NCI-H187 treated with DMSO at 0.1 percent for 48 hours (cell line): Measurements from ENCODE around the gene BRSK2.

Source experiments
- DNase-seq: peaks from one replicate; lab custom pipeline; 2025; lab: John Stamatoyannopoulos, UW

Gene BRSK2

DNA sequence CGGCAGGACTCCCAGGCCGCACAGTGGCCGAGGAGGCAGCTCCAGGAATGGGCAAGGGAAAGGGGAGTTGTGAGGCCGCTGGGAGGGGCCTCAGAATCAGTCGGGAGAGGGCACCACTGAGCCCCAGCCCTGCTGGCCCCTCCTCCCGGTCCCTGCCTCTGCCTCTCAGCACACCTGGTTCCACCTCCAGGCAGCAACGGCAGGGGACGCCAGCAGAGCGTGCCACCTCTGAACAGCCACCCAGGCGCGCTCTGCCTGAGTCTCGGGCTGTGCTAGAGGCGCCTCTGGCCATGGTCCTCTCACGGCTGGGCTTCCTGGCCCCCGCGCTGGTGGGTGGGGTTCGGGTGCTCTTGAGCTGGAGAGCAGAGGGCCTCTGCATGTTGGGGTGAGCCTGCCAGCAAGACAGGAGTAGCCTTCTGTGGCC is 63.9 kb downstream of the BRSK2 start:
- DNase-seq, result no peak

DNA sequence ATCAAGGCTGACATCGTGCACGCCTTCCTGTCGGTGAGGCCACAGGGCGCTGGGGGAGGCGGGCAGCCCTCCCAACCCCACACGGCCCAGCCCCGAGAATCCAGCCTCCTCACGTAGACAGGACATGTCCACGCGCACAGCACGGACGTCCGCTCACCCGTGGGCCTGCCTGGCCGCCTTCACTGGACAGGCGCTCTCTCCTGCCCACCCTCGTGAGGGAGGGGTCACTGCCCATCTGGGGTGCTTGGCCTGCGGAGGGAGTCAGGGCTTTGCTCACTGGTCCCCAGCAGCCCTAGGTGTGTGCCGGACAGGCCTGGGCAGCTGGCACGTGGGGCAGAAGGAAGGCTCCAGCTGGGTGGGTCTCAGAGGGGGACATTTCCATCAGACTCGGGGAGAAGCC is 64.8 kb downstream of the BRSK2 start:
- no peak for DNase-seq

DNA sequence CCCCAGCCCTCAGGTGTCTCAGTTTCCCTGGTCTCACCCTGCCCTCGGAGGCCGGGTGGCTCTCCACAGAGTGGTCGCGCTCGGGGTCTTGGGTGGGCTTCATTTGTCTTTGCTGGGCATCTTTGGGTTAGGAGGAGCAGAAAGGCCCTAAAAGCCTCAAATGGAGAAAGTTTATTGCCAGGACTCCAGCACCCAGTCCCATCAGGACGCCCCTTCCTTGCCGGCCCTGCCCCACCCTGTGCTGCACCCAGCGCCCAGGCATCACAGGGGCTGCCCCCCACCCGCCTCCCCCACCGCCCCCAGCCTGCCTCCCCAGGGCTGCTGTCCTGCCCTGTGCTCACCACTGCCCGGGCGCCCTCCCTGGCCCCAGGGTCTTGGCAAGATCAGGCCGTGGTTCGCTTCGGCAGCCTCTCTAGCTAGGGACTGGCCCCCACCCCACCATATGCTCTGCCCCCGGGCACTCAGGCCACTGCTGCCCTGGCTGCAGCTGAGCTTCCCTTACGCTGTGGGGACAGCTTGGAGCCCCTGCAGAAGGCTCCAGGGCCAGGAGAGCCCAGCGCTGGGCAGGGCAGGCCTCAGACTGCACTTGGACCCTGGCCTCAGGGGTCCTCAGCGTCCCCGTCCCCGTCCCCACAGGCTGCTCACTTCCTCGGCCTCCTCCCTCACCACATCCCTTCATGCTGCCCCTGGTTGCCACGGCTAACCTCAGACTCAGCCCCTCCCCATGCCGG is 65.5 kb downstream of the BRSK2 start:
- no peak for DNase-seq

DNA sequence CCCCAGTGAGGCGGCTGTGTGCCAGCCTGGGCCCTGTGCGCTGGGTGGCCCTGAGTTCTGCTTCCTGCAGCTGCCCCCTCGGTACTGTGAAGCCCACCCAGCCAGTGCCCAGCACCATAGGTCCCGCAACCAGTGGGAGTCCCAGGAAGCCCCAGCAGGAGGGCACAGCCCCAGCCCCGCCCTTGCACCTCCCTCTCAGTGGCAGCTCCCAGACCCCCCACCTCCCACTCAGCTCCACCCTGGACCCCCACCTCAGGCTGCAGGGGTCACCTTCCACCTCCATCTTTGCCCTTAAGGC is 66.0 kb downstream of the BRSK2 start:
- no peak for DNase-seq

DNA sequence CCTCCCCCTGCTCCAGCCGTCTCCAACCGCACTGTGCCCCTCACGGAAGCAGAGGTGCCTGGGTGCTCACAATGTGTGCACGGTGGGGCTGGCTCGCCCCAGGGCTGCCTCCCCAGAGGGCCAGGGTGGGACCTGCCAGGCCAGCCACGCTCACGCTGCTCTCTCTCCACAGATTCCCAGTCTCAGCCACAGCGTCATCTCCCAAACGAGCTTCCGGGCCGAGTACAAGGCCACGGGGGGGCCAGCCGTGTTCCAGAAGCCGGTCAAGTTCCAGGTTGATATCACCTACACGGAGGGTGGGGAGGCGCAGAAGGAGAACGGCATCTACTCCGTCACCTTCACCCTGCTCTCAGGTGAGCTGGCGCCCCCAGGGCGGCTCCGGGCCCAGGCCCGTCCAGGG is 66.4 kb downstream of the BRSK2 start:
- DNase-seq, result no peak

DNA sequence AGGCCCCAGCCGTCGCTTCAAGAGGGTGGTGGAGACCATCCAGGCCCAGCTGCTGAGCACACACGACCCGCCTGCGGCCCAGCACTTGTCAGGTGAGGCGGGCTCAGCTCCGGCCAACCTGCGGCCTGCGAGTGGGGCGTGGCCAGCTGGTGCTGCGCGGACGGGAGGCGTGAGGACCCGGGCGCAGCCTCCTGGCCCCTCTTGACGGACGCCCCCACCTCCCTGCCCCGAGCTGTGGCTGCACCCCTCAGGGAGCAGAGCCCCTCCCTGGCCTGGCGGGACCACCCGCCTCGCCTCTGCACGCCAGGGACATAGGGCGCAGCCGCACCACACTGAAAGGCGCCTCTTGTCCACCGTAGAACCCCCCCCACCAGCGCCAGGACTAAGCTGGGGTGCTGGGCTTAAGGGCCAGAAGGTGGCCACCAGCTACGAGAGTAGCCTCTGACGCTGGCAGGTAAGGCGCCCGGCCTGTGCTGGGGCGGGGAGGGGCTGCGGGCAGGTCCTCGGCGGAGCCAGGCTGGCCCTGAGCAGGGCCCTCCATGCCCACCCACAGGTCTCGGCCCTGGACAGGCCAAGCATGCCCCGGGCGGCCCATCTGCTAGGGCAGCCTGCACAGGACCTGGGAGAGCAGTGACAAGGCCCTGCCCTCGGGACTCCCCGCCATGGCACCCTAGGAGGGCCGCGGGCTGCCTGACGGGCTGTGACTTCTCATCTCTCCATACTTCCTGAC is 67.0 kb downstream of the BRSK2 start:
- DNase-seq, result no peak

DNA sequence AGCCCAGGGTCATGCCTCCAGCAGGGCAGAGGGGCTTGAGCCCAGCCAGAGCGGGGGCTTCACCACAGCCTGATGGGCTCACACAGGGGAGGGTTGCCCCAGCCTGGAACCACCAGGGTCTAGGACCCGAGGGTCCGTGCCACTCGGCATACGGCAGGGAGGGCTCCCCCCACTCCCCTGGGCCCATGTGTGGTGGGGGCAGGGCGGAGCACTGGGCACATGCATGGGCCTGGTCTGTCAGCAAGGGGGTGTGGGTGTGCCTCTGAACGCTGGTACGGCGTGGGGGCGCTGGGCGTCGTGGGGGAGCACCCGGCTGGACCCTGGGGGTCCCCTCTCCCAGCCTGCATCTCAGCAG is 67.6 kb downstream of the BRSK2 start:
- DNase-seq, result no peak

DNA sequence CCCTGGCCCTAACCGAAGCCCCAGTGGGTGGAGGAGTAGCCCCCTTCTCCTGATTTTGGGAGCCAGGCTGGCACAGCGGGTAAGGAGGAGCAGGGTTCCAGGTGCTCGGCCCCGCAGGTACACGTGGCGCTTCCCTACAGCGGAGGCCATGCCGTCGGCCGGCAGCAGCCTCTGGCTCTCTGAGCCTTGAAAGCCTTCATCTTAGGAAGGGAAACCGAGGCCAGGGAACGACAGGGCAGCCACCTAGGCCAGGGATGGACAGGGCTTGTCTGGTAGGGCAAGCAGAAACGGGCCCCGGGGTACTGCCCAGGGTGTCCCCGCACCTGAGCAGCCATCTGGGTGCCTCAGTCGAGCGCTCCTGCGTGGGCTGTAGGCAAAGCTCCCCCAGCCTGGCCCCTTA is 68.1 kb downstream of the BRSK2 start:
- DNase-seq, result no peak

DNA sequence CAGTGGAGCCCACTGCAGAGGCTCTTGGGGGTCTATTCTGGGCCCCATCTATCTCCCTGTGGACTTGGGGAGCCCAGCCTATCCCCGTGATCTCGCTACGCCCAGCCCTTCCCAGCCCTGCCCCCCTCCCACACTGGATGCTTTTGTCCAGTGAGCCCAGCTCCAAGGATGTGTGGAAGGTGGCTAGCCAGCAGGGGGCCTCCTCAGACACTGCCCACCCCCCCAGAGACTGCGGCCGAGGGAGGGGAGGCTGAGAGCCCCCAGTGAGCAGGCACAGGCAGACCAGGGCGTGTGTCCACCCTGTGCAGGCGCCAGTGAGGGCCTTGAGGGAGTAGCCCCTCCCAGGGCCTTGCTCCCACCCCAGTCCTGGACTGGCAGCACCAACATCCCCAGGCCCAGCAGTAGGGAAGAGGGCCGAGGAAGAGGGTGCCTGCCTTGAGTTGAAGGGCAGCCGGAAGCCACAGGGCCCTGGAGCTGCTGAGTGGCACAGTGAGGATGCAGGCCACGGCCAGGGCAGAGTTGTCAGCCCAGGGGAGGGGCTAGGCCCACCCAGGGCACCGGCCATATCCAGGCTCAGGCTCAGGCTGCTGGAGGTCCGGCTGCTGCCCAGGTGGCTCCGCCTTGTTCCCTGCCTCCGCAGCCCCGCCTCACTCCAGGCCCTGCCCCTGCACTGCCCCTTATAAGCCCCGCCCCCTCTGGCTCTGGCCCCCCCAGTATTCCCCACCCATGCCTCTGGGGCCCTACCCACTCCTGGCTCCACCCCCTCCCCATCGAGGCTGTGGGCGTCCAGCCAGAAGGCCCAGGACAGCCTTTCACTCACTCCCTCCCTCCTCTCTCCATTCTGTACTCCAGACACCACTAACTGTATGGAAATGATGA is 68.8 kb downstream of the BRSK2 start:
- DNase-seq, result peak; percentile 22

DNA sequence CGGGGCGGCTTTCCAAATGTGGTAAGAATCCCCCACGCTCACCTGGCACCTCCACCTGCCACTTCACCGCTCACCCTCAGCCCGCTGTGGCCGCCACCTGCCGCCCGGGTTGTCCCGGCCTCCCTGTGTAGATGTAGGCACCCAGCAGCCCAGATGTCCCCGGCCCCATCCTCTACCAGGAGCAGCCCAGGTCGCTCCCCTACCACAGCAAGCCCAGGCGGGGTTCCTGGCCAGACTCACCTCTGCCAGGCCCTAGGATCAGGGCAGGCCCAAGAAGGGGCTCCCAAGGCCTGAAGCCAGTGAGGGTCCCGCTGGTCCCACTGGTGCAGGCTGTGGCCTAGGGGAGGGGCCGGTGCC is 69.5 kb downstream of the BRSK2 start:
- no peak for DNase-seq

DNA sequence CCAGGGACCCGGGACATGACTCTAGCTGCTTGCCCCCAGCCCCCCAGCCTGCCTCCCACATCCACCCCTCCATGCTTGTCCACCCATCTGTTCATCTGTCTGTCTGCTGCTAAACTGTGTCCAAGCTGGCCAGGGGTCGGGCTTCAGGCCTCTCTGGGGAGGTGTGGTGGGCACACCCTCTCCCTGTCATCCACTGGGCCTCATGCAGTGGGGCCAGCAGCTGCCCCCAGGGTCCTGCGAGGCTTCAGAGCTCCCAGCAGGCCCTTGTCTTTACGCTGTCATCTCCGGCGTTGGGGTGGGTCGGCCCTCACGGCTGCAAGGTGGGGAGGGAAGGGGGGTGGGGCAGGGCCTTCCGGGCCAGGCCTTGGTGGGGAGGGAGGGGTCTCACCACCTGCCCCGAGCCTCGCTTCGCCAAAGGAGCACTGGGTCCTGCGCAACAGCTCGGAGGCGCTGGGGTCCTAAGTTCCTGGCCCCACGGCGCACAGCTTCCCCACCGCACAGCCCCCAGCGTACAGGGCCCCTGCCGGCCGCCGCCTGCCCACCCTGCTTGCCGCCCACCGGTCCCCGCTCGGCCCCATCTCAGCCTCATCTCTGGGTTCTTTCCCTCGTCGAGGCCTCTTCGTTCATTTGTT is 70.1 kb downstream of the BRSK2 start:
- DNase-seq, result no peak

DNA sequence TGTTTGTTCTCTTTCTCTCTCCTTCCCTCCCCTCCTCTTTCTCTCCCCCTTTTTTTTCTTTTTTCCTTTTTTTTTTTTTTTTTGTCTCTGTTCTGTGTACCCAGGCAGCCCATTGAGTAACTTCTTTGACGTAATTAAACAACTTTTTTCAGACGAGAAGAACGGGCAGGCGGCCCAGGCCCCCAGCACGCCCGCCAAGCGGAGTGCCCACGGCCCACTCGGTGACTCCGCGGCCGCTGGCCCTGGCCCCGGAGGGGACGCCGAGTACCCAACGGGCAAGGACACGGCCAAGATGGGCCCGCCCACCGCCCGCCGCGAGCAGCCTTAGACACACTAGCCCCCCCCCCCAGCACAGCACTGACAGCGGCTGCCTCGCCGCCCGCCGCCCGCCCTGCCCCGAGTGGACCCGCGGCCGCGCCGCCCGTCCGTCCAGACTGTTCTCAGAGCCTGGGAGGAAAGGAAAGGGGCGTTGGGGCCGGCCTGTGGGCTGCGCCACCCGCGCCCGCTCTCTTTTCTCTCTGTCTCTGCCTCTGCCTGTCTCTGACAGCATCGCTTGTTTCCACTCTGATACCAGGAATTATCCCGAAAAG is 70.8 kb downstream of the BRSK2 start:
- DNase-seq, result no peak

DNA sequence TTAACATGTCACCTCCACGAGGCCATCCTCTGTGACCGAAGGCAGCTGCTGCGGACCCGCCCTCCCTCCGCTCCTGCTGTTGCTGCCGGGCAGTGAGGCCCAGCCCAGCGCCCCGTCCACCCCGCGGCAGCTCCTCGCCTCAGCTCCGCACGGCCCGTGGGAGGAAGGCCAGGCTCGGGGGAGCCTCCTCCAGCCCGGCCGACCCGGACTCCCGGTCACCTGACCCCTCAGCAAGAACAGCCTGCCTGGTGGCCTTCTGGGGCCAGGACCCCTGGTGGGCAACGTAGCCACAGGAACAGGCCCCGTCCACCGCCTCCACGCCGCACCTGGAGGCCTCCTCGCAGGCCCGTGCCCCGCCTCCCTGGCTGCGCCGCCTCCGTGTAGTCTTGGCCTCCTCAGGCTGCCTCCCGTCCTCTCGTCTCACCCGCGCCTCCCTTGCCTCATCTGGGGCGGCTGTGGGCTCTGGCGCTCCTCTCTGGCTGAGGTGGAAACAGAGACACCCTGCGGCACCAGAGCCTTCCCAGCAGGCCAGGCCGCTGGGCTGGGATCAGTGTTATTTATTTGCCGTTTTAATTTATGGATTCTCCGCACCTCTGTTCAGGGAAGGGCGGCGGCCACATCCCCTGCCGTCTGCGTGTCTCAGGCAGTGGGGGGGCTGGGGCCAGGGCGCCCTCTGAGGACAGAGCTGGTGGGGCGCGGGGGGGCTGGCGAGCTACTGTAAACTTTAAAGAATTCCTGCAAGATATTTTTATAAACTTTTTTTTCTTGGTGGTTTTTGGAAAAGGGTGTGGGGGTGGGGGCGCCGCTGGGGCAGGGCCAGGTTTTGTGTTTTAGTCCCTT is 71.5 kb downstream of the BRSK2 start:
- DNase-seq, result no peak

DNA sequence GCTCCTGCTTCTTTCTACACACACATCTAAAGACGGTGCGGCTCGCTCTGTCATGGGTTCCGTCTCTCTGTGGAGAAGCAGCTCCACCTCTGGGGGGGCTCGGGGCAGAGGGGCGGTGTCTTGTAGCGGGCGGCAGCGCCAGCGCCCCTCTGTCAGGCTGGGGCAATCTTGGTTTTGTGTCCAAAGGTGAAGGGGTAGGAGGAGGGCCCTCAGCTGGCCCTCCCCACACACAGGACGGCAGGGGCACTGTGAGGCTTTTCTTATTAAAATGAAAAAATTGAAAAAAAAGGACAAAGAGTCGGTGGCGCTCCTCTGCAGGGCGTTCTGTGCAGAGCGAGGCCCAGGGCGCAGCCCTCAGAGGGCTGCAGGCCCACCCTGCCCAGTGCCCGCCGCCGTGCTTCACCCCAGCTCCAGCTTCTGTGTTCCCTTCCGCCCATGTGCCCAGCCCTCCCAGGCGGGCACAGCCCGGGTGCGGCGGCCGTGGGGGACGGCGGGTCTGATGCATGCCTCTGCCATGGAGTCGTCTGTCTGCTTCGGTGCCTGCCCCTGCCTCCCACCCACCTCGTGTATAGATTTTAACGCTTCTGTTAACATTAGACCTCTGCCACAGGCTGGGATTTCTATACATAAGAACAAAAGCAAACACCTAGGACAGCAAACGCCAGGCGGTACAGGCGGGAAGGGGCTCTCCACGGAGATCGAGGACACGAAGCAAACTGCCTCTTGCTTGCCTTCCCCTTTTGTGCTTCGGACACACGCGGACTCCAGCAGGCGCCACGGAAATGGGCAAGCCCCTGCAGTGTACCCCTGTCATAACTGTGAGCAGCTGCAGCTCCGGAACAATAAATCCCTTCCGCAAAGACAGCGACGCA is 72.3 kb downstream of the BRSK2 start:
- DNase-seq, result no peak

DNA sequence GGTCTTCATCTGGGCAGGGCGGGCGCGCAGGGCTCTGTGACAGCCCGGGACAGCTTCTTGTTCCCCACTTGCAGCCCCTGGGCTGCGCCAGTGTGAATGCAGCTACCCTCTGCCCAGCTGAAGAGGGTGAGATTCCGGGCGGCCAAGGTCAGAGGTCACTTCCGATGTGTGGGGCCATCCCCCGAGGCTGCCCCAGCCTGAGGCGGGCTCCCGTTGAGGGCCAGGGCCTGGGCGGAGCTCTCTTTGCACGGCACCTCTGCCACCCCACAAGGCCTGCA is 72.9 kb downstream of the BRSK2 start:
- no peak for DNase-seq

DNA sequence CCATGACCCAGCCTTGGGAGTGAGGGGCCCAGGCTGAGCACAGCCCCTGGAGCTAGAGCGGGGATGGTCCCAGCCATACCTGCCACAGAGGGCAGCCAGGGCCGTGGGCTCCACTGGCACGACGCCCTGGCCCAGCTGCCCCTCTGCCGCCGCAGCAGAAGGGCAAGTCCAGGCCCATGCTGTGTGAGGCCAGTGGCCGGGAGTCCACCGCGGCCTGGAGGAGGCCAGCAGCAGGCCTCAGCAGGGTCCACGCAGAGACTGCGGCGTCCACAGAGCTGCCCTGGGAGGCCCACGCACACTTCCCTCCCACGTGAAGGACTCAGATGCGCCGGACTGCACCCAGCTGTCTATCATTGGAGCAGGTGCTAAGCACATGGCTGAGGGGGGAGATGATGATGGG is 73.3 kb downstream of the BRSK2 start:
- no peak for DNase-seq

DNA sequence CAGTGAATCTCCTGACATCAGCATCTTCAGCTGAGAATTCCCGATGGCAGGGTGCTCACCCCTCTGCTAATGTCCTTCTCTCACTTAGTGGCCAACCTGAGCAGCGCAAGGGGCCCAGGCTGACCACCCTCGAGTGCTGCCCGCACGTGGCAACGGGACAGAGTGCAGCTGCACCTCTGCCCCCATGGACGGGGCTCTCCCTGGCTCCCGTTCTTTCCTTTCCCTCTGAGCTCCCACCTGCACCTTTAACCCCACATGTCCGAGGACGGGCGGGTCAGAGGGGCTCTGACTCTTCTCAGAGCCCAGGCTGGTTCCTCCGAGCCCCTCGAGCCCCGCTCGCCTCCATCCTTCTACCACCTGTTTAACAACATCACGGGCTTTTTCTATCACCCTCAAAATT is 77.0 kb downstream of the BRSK2 start:
- no peak for DNase-seq

DNA sequence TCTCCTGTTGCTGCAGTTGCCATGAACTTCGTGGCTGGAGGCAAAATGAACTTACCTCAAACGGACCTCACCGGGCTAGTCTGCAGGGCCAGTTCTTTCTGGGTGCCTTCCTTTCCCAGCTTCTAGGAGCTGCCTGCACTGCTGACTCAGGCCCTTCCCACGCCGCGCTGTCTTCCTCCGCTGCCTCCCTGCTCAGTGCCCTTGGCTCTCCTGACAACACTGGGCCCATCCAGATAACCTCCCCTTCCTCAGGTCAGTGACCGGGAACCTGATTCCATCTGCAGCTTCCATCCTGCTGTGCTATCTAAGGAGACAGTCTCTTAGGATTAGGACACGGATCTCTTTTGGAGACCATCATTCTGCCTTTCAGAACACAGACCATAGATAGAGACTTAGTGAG is 77.5 kb downstream of the BRSK2 start:
- no peak for DNase-seq

DNA sequence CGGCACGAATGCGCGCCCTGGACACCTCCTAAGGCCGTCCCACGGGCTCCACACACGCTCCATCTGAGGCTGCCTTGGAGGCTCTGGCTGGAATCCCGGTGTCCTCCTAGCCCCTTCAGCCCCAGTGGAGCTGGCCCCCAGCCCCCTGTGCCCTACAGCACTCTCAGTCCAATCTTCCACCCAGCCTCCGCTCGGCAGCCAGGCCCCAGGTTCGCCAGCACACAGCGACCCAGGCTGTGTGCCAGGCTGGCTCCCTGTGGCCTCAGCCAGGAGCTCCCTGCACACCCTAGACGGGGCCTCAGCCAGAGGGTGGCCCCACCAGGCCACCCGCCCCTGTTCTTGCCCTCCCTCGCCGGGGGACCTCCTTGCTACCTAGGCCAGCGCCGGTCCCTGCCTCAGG is 78.3 kb downstream of the BRSK2 start:
- no peak for DNase-seq

DNA sequence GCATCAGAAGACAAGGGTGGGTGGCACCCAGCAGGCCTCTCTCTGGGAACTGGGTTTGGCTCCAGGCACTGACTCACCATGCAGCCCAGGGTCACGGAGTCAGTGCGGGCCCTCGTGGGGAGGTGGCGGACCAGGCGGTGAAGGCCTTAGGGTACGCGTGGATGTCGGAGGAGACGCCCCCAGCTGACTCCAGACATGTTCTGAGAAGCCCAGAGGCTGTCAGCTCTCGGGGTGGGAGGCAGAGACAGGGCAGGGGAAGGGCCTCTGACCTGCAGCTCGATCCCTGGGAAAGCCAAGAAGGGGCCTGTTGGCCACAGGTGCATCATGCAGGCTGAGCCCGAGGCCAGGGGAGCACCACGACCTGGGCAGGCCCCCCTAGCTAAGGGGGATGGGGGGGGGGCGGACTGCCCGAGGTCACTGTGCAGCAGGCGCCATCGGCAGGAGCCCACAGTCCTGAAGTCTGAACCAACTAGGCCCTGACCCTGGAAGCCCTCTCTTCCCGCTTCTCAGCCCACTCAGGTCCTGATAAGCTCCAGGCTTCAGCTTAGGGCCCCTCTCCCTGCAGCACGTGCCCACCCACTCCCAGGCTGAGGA is 78.8 kb downstream of the BRSK2 start:
- no peak for DNase-seq
